Peyer's patch (tissue), 4 donors: ENCODE data around the gene TTC4. TPM values are rescaled to one million over a fixed set of nuclear protein-coding genes. Genes with fewer than 3 reads are reported as not detected.

ENCODE experiments used
- DNase-seq, 3 donors: peaks; one replicate each; pipeline ENCODE4 v3.0.0-alpha.2; 2017 to 2019
- H3K27ac ChIP-seq, 4 donors: fragments of 200-600 bp; sonication (generic); one replicate each; pipeline ENCODE4 v1.5.1; 2016 to 2019
- H3K27me3 ChIP-seq, 2 donors: fragments of 200-600 bp; sonication (generic); one replicate each; pipeline ENCODE4 v1.5.1; 2019
- H3K36me3 ChIP-seq, 3 donors: fragments of 200-600 bp; sonication (generic); one replicate each; pipeline ENCODE4 v1.5.1; 2016 to 2019
- H3K4me1 ChIP-seq, 4 donors: fragments of 200-600 bp; sonication (generic); one replicate each; pipeline ENCODE4 v1.5.1; 2016 to 2019
- H3K4me3 ChIP-seq, 4 donors: fragments of 200-600 bp; sonication (generic); 1 replicate in 3 of 4; 2 replicates in 1 of 4; pipeline ENCODE4 v1.5.1; 2016 to 2019; ENCODE audit warnings: mild to moderate bottlenecking in 1 of 4
- H3K9me3 ChIP-seq, 4 donors: fragments of 200-600 bp; sonication (generic); one replicate each; pipeline ENCODE4 v1.5.1; 2016 to 2019; ENCODE audit warnings: mild to moderate bottlenecking in 1 of 4
- CTCF ChIP-seq, 6 experiments: fragments of 450-650 bp in 4 of 6; fragments of 200-600 bp in 2 of 6; sonication (generic) in 1 of 6; IDR thresholded peaks; one replicate each; pipeline ENCODE4 v1.5.1; 2017 to 2019; ENCODE audit warnings: antibody characterized with exemption in 6 of 6, mild to moderate bottlenecking in 3 of 6, moderate library complexity in 1 of 6
- POLR2A ChIP-seq, 2 donors: fragments of 450-650 bp; IDR thresholded peaks; one replicate each; pipeline ENCODE4 v1.5.1; 2017; ENCODE audit warnings: antibody characterized with exemption in 2 of 2, mild to moderate bottlenecking in 2 of 2, moderate library complexity in 2 of 2
- total RNA-seq, 4 donors: library from RNA; depleted of rRNA; stranded (reverse); fragments of >200 nt; gene quantifications; one replicate each; pipeline ENCODE4 v1.1.0, GENCODE V29; 2016

TTC4 gene
- total RNA-seq, 4 donors from 2014 or later = 15.7 to 39.6 (median 30.3) TPM

GRCh38 chr1:54685335-54685905 lies 30.2 kb upstream of the TTC4 start:
- Histone ChIP-seq H3K27me3 (no peaks in the 10 kb centered on the region), H3K27ac (no peak overlapping the region), H3K4me3 (no peak overlapping the region), H3K36me3 (peaks cover 0 to 5% (median 0%) of the 10 kb centered on the region in 3 donors), H3K9me3 (no peaks in the 10 kb centered on the region), H3K4me1 (no peaks in the 10 kb centered on the region)
- DNase-seq = no peak
- TF ChIP-seq POLR2A (IDR thresholded peaks at IDR 0.05) (no peak), CTCF (IDR thresholded peaks at IDR 0.05) (no peak)

- no peak for TF ChIP-seq CTCF (IDR thresholded peaks at IDR 0.05)
- no peak for TF ChIP-seq POLR2A (IDR thresholded peaks at IDR 0.05)
- DNase-seq = no peak
- H3K27me3 ChIP-seq = no peaks in the 10 kb centered on the region
- no peaks in the 10 kb centered on the region for H3K4me1 ChIP-seq
- no peaks in the 10 kb centered on the region for H3K9me3 ChIP-seq
- H3K36me3 ChIP-seq = peaks cover 0 to 5% (median 0%) of the 10 kb centered on the region in 3 donors
- H3K27ac ChIP-seq = no peak overlapping the region
- H3K4me3 ChIP-seq = no peak overlapping the region
Measured at GRCh38 chr1:54686155-54686554, 29.5 kb upstream of the TTC4 start.

- Histone ChIP-seq H3K36me3 (no peaks in the 10 kb centered on the region), H3K4me3 (no peak overlapping the region), H3K27ac (no peak overlapping the region), H3K27me3 (no peaks in the 10 kb centered on the region), H3K4me1 (no peaks in the 10 kb centered on the region), H3K9me3 (no peaks in the 10 kb centered on the region)
- TF ChIP-seq CTCF (IDR thresholded peaks at IDR 0.05) = no peak
- TF ChIP-seq POLR2A (IDR thresholded peaks at IDR 0.05) = no peak
- DNase-seq = no peak
Measured at GRCh38 chr1:54694771-54695170, 20.9 kb upstream of the TTC4 start.

GRCh38 chr1:54695221-54695620 lies 20.4 kb upstream of the TTC4 start:
- no peak for DNase-seq
- no peaks in the 10 kb centered on the region for H3K27me3 ChIP-seq
- no peak for TF ChIP-seq CTCF (IDR thresholded peaks at IDR 0.05)
- TF ChIP-seq POLR2A (IDR thresholded peaks at IDR 0.05) = no peak
- no peaks in the 10 kb centered on the region for H3K4me1 ChIP-seq
- H3K36me3 ChIP-seq = no peaks in the 10 kb centered on the region
- H3K9me3 ChIP-seq = no peaks in the 10 kb centered on the region
- no peak overlapping the region for H3K4me3 ChIP-seq
- no peak overlapping the region for H3K27ac ChIP-seq

GRCh38 chr1:54695764-54696163 lies 19.9 kb upstream of the TTC4 start:
- Histone ChIP-seq H3K4me3 (no peak overlapping the region), H3K9me3 (no peaks in the 10 kb centered on the region), H3K27me3 (no peaks in the 10 kb centered on the region), H3K4me1 (no peaks in the 10 kb centered on the region), H3K27ac (no peak overlapping the region), H3K36me3 (no peaks in the 10 kb centered on the region)
- no peak for DNase-seq
- TF ChIP-seq POLR2A (IDR thresholded peaks at IDR 0.05) = no peak

- no peaks in the 10 kb centered on the region for H3K27me3 ChIP-seq
- no peaks in the 10 kb centered on the region for H3K4me1 ChIP-seq
- DNase-seq = no peak
- H3K9me3 ChIP-seq = no peaks in the 10 kb centered on the region
- no peak overlapping the region for H3K27ac ChIP-seq
- no peak overlapping the region for H3K4me3 ChIP-seq
- TF ChIP-seq CTCF (IDR thresholded peaks at IDR 0.05) = no peak
- TF ChIP-seq POLR2A (IDR thresholded peaks at IDR 0.05) = no peak
- H3K36me3 ChIP-seq = no peaks in the 10 kb centered on the region
Measured at GRCh38 chr1:54696262-54696661, 19.4 kb upstream of the TTC4 start.
